Suprapubic skin (tissue), 3 donors: ENCODE results near the gene DIP2C.

Experiments used
- POLR2AphosphoS5 ChIP-seq, 3 donors: sonication (generic); formaldehyde crosslinking; IDR thresholded peaks; one replicate each; pipeline ENCODE4 v1.6.1; 2017; ENCODE audit warnings: antibody characterized with exemption in 3 of 3
- TF ChIP-seq, protein P1 (sequence below), 2 donors: fragments of 200-600 bp in 1 of 2; fragments of 450-650 bp in 1 of 2; sonication (generic) in 1 of 2; IDR thresholded peaks; one replicate each; pipeline ENCODE4 v1.5.1; 2016 to 2019; ENCODE audit warnings: antibody characterized with exemption in 2 of 2, mild to moderate bottlenecking in 1 of 2, moderate library complexity in 1 of 2

DNA sequence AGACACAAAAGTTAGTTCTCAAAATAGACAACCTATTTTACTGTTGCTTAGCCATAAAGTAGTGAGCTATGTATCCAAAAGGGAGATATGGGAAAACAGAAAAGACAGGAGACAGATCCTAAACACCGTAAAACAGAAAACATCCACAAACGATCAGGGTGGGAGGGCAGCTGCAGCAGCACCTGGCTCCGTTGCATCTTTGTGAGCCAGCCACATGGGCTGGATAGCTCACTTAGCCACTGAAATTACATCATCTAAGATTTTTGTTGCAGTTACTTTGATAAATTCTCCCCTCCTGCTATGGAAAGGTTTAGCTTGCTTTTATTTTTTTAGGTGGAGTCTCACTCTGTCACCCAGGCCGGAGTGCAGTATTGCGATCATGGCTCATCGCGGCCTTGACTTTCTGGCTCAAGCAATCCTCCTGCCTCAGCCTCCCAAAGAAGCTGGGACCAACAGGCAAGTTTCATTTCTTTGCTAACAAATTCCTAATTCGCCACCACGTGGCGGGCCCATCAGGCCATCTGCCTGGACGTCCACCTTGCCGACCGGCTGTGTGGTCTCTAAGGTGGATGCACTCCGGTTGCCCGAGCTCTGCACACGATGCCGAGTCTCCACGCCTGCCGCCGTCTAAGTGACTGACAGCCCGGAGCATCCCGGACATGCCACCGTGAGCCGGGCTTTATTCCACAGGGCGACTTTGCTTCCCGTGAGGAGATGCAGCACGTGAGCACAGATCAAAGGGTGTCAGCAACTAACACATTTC is 159.8 kb downstream of the DIP2C start:
- TF ChIP-seq, protein P1, sequence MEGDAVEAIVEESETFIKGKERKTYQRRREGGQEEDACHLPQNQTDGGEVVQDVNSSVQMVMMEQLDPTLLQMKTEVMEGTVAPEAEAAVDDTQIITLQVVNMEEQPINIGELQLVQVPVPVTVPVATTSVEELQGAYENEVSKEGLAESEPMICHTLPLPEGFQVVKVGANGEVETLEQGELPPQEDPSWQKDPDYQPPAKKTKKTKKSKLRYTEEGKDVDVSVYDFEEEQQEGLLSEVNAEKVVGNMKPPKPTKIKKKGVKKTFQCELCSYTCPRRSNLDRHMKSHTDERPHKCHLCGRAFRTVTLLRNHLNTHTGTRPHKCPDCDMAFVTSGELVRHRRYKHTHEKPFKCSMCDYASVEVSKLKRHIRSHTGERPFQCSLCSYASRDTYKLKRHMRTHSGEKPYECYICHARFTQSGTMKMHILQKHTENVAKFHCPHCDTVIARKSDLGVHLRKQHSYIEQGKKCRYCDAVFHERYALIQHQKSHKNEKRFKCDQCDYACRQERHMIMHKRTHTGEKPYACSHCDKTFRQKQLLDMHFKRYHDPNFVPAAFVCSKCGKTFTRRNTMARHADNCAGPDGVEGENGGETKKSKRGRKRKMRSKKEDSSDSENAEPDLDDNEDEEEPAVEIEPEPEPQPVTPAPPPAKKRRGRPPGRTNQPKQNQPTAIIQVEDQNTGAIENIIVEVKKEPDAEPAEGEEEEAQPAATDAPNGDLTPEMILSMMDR (IDR thresholded peaks at IDR 0.05) = no peak
- no peak for TF ChIP-seq POLR2AphosphoS5 (IDR thresholded peaks at IDR 0.05)
